KOPT-K1 (cell line): Measurements from ENCODE around the gene CCRL2.

Experiments used
- H3K27ac ChIP-seq: fragments of 200-600 bp; sonication (generic); 2 replicates; pipeline ENCODE4 v1.5.1; 2016; ENCODE audit warnings: antibody characterized with exemption, mild to moderate bottlenecking, low read depth, low read length; ENCODE audit not compliant: poor library complexity, severe bottlenecking
- H3K36me3 ChIP-seq: fragments of 200-600 bp; sonication (generic); 2 replicates; pipeline ENCODE4 v1.5.1; 2017; ENCODE audit warnings: antibody characterized with exemption, mild to moderate bottlenecking, low read length, moderate library complexity; ENCODE audit not compliant: insufficient read depth
- H3K9me3 ChIP-seq: fragments of 200-600 bp; sonication (generic); 2 replicates; pipeline ENCODE4 v1.5.1; 2017; ENCODE audit warnings: antibody characterized with exemption, low read length, mild to moderate bottlenecking; ENCODE audit not compliant: insufficient read depth, poor library complexity, severe bottlenecking

Gene CCRL2

DNA sequence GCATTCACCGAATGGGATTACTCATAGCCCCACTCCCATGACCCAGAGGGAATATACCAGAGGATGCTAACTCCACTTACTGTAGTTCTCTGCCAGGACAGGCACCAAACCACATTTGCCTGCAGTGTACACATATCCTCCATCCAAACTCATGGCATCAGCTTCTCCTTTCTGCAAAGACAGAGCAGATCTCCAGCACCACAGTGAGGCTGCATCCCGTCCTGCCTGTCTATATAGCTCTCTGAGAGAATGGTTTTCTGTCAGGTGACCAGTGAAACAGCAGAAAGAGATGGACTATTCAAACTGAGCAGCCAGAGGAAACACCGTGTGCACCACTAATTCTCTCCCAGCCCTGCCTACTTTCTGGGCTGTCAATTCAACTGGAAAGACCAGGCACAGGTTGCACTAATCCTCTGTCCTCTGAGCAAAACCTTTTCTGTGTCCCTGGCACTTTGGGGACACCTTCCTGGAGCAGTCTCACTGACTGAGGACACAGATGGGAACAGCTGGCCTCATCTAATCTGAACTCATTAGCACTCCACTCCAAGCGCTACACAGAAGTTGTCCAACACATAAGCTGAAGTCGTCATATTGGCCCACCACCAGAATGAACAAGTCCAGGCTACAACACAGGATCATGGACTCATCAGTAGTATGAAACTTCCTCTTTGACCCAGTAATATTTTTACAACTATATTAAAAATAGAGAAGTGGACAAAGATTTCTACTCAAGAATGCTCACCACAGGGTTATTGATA is 40.3 kb downstream of the CCRL2 start:
- H3K9me3 ChIP-seq, result no peaks in the 10 kb centered on the region
- no peak overlapping the region for H3K27ac ChIP-seq
- no peaks in the 10 kb centered on the region for H3K36me3 ChIP-seq

DNA sequence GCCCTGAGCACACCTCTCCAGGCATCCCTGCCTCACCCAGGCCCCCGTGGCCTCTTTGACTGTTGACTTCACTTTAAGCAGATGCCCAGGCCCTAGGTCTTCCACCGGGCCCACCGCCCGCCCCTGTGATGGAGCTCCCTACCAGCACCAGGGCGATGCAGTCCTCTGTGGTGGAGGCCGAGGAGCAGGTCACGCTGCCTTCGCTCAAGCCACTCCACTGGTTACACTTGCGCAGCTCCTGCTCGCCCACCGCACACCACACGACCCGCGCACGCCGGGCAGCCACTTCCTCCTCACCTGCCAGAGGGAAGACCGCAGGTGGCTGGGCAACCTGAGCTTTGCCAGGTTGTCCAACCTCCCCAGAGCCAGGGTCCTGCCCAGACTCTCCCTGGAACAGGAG is 41.7 kb downstream of the CCRL2 start:
- no peaks in the 10 kb centered on the region for H3K9me3 ChIP-seq
- no peak overlapping the region for H3K27ac ChIP-seq
- no peaks in the 10 kb centered on the region for H3K36me3 ChIP-seq

DNA sequence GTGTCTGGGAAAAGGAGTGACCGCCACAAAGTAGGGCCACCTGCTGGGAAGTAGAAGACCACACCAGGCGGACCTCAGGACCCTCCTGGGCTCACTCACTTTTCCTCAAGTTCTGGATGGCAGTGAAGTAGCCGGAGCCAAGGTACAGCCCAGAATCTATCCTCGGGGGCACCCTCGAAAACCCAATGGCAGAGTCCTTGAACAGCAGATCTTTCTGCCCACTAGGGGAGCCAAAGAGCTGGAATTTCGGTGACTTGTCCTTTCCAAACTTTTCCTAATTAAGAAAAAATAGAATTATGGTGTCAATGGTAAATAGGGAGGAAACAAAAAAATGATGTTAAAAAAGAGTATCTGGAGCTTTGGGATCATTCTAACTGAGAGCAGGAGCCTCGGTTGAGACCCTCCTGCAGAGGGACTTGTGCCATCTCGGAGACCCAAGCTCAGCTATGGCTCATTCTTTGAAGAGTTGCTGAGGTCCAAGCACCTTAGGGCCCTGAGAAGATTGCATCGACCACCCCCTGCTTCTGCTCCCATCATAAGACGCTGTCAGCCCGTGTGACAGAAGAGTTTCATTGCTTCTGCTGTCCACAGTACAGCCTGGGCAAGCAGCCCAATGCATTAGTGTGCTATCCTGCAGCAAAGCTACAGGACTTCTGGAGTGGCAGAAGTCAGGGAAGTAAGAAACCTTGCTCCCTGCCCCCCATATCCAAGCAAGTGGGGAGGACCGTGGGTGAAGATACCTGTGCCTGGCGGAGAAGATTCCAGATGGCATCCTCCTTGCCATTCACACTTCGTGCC is 42.9 kb downstream of the CCRL2 start:
- H3K27ac ChIP-seq, result no peak overlapping the region
- no peaks in the 10 kb centered on the region for H3K9me3 ChIP-seq
- H3K36me3 ChIP-seq, result no peaks in the 10 kb centered on the region

DNA sequence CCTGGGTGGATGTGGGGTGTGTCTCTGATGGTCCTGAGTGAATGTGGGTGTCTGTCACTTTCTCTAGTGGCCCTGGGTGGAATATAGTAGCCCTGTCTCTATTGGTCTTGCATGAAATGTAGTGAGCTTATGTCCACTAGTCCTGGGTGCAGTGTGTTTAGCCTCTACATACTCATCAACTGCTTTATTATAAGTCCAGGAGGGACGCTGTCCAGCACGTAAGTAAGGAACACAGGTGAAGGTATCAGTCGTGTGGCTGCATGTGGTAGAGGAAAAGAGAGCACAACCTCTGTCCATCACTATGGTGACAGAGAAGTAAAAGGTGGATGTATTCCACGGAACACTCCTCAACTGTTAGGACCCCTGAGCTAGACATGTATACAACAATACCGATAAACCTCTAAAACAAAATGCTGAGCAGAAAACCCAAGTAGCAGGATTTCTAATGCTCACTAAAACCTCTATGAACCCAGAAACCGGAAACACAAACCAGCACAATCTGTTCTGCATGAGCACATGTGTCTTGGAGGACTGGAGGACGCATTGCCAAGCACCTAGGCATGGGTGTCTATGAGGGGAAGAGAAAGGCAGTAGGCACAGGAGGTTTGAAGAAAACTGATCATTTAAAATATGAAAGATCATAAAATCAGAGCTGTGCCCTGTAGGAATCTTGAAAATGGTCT is 46.6 kb downstream of the CCRL2 start:
- Histone ChIP-seq H3K36me3 (no peaks in the 10 kb centered on the region), H3K9me3 (no peaks in the 10 kb centered on the region), H3K27ac (no peak overlapping the region)

DNA sequence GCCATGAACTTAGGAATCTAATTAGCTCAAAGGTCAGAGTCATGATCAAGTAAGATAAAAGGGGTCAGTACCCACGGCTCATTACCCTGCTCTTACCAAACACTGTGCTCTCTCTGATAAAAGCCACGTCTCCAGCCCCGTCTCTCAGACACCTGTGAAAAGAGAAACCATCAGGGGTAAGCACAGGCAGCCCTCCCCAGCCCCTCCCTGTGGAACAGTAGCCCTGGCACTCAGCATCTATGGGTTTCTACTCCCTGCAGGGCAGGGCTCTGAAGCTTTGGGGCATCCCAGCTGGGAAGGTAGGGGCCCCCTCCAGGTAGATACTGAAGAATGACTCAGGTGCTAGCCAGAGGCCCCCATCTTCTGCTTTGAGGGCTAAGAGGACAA is 47.1 kb downstream of the CCRL2 start:
- Histone ChIP-seq H3K36me3 (no peaks in the 10 kb centered on the region), H3K9me3 (no peaks in the 10 kb centered on the region), H3K27ac (no peak overlapping the region)

DNA sequence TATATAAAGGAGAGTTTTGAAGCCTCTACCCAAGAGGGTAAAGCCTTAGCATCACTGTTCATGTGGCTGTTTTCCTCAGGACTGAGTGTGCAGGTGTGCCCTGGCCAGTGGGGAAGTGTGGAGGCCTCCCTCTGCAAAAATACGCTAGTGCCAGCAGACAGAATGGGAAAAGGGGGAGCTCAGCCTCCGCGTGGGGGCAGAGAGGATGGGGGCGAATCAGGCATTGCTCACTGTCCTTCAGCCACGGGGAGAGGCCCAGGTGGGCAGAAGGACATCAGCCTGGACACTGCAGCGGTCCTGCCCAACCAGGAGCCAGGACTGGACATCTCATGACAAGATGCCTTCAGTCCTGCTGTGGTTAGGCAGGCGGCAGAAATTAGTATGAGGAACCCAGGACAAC is 47.5 kb downstream of the CCRL2 start:
- Histone ChIP-seq H3K36me3 (no peaks in the 10 kb centered on the region), H3K9me3 (no peaks in the 10 kb centered on the region), H3K27ac (no peak overlapping the region)

DNA sequence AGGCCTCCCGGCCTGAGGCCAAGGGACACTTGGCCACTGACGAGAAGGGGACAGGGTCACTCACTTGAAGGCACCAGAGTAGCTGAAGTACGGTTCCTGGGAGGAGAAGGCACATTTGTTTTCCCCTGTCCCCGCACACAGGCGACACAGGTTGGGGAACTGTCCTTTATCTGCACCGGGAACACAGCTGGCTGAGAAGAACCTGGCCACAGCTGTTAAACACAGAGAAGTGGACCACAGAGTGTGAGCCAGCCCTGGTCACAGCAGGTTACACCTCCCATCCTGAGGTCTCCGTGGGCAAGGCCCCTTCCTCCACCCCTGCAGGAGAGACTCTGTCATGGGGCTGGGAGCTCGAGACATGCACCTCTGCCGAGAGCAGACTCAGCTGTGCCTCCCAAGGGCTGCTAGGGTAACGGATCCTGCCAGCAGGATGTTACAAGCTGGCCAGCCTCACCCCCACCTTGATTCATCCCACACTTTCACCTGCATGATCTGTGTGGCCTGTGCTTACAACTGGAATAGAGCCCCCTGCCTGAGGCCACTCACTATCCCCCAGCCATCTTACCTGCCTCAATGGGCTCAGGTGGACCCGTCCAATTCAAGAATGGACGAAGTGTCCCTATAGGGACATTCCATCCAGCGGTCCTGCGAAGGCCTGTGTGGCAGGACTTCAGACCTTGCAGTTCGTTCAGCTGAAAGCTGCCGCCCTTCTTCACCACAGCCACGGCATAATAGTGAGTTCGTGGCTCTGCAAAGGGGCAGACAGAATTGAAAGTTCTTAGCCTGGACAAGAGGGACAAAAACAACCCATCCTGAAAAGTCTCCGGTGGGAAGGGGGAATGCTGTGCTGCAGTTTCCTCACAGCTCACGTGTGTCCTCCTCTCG is 48.4 kb downstream of the CCRL2 start:
- no peak overlapping the region for H3K27ac ChIP-seq
- no peaks in the 10 kb centered on the region for H3K9me3 ChIP-seq
- H3K36me3 ChIP-seq, result no peaks in the 10 kb centered on the region

DNA sequence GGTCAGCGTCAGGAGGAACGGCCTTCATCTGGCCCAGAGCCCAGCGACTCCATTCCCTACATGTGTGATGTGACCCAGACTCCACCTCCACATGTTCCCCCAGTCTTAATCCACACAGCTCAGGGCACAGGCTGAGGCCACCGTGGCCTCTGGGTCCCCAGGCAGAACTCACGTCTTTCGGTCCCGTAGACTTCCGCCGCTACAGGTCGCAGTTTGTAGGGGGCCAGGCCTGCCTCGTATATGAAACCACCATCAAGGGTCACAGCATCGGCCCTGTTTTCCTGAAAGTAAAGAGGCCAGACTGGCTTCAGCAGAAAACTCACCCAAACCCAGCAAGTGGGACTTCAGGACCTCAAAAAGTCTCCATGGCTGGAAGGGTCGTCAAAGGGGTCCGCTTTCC is 49.1 kb downstream of the CCRL2 start:
- no peaks in the 10 kb centered on the region for H3K36me3 ChIP-seq
- no peak overlapping the region for H3K27ac ChIP-seq
- H3K9me3 ChIP-seq, result no peaks in the 10 kb centered on the region
